Left colon (tissue), 2 donors: ENCODE results near the gene APLP1. TPM values are rescaled to one million over a fixed set of nuclear protein-coding genes. Genes with fewer than 3 reads are reported as not detected.
A peak's percentile ranks its signal among the peaks of the same experiment; 100 is the strongest.
"Not testable (repeated sequence)": the region's sequence is repeated elsewhere in the genome, so short reads cannot be mapped to it uniquely, and the experiment has no call there.

ENCODE experiments used
- ATAC-seq: fragments of 200-7000 bp; cut with Tn5 transposase; one replicate; pipeline ENCODE4 v1.9.1; 2020; ENCODE audit warnings: mild to moderate bottlenecking, moderate library complexity
- DNase-seq, 2 donors: peaks; one replicate each; pipeline ENCODE4 v3.0.0-alpha.2; 2020
- intact Hi-C, 2 donors: fragments of 100-400 bp; cut with DNase I in 1 of 2; cut with micrococcal nuclease in 1 of 2; formaldehyde crosslinking; loops; one replicate each; pipeline versions ENCODE4 v1.11.2 to v1.14.0; 2022; cut with DNase I, micrococcal nuclease
- total RNA-seq, 2 donors: library from RNA; stranded (reverse); fragmentation: NEBNext Ultra II Directional; extraction: Animal tissue kit (Norgen Biotek cat#: 25700); gene quantifications; one replicate each; pipeline ENCODE4 v1.2.1, GENCODE V29; 2021
- donor health status: DM: no; HTN: no; CAD: no.
- donor health status: DM: yes; HTN: yes; CAD: no.

APLP1 gene
- total RNA-seq, 2 donors from 2014 or later = 1.8 to 4.7 TPM

- ATAC-seq = no peak
- DNase-seq = no peak
- intact Hi-C loops = no loop called here
These were observed 6.1 kb downstream of the APLP1 start for GRCh38 chr19:35874392-35874930.

GRCh38 chr19:35879068-35879467 lies 10.7 kb downstream of the APLP1 start:
- DNase-seq (no peak), ATAC-seq (no peak)
- intact Hi-C loops = no loop called here

GRCh38 chr19:35879770-35880317 lies 11.5 kb downstream of the APLP1 start:
- intact Hi-C loops = loop anchor here in 1 of 2 donors (5.0 kb wide), 1 partner anchor 52 kb away; no protein-coding TSS in a partner anchor
- peak; percentile 97 for ATAC-seq
- peak; percentile 86 to 95 for DNase-seq

- ATAC-seq (peak; percentile 57), DNase-seq (no peak)
- intact Hi-C loops = loop anchor here in 1 of 2 donors (5.0 kb wide), 1 partner anchor 50 kb away; no protein-coding TSS in a partner anchor
These were observed 13.9 kb downstream of the APLP1 start for GRCh38 chr19:35882114-35882832.

- DNase-seq (no peak), ATAC-seq (no peak)
- intact Hi-C loops = loop anchor here in 1 of 2 donors (5.0 kb wide), 1 partner anchor 48 kb away; no protein-coding TSS in a partner anchor
These were observed 15.5 kb downstream of the APLP1 start for GRCh38 chr19:35883882-35884281.

GRCh38 chr19:35885225-35885738 lies 16.9 kb downstream of the APLP1 start:
- no peak for ATAC-seq
- no peak for DNase-seq
- intact Hi-C loops = no loop called here

- no peak for DNase-seq
- intact Hi-C loops = no loop called here
- ATAC-seq = no peak
These were observed 17.5 kb downstream of the APLP1 start for GRCh38 chr19:35885904-35886303.

- DNase-seq = no peak
- no peak for ATAC-seq
- intact Hi-C loops = no loop called here
These were observed 18.8 kb downstream of the APLP1 start for GRCh38 chr19:35887197-35887596.

GRCh38 chr19:35888398-35888797 lies 20.0 kb downstream of the APLP1 start:
- no peak for ATAC-seq
- no peak for DNase-seq
- intact Hi-C loops = no loop called here

- intact Hi-C loops = no loop called here
- DNase-seq = no peak
- no peak for ATAC-seq
These were observed 21.2 kb downstream of the APLP1 start for GRCh38 chr19:35889370-35890112.

- DNase-seq (no peak), ATAC-seq (no peak)
- intact Hi-C loops = no loop called here
These were observed 21.8 kb downstream of the APLP1 start for GRCh38 chr19:35890113-35890650.

- ATAC-seq, intact Hi-C loops, DNase-seq: not testable (repeated sequence)
These were observed 23.4 kb downstream of the APLP1 start for GRCh38 chr19:35891819-35892218.

GRCh38 chr19:35894342-35894741 lies 26.0 kb downstream of the APLP1 start:
- intact Hi-C loops = no loop called here
- no peak for ATAC-seq
- DNase-seq = no peak

GRCh38 chr19:35895911-35896642 lies 27.7 kb downstream of the APLP1 start:
- ATAC-seq (no peak), DNase-seq (no peak)
- intact Hi-C loops = no loop called here

GRCh38 chr19:35896643-35897040 lies 28.3 kb downstream of the APLP1 start:
- intact Hi-C loops = no loop called here
- no peak for DNase-seq
- no peak for ATAC-seq

GRCh38 chr19:35897706-35898451 lies 29.5 kb downstream of the APLP1 start:
- intact Hi-C loops = loop anchor here in 1 of 2 donors (2.0 kb wide), 1 partner anchor 33 kb away; no protein-coding TSS in a partner anchor
- no peak for DNase-seq
- no peak for ATAC-seq

- intact Hi-C loops = loop anchor here in 1 of 2 donors (2.0 kb wide), 1 partner anchor 32 kb away; no protein-coding TSS in a partner anchor
- ATAC-seq = peak; percentile 16
These were observed 30.1 kb downstream of the APLP1 start for GRCh38 chr19:35898499-35898809.

More at GRCh38 chr19:35898499-35898809, 30.1 kb downstream of the APLP1 start:
- no peak for DNase-seq
